AG08395 (cell line): ENCODE measurements around the gene CYP27A1.

ENCODE experiments used
- DNase-seq: peaks from one replicate; pipeline ENCODE4 v3.0.0; 2012; ENCODE audit warnings: mixed read lengths, low spot score

CYP27A1 gene

GRCh38 chr2:218811382-218811781 is 29.4 kb downstream of the CYP27A1 start:
- no peak for DNase-seq

GRCh38 chr2:218812096-218812815 is 30.3 kb downstream of the CYP27A1 start:
- no peak for DNase-seq

DNA sequence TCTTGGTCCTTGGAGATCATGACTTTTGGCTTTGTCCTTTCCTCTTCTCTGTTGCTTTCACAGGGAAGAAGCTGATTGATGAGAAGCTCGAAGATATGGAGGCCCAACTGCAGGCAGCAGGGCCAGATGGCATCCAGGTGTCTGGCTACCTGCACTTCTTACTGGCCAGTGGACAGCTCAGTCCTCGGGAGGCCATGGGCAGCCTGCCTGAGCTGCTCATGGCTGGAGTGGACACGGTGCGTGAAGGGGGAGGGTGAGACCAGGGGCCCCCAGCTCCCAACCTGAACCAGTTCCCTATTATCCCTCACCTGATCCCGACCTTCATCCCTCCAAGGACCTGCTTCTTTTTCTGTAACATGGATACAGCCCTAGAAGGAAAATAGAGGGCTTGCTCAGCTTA is 30.9 kb downstream of the CYP27A1 start:
- DNase-seq = no peak

DNA sequence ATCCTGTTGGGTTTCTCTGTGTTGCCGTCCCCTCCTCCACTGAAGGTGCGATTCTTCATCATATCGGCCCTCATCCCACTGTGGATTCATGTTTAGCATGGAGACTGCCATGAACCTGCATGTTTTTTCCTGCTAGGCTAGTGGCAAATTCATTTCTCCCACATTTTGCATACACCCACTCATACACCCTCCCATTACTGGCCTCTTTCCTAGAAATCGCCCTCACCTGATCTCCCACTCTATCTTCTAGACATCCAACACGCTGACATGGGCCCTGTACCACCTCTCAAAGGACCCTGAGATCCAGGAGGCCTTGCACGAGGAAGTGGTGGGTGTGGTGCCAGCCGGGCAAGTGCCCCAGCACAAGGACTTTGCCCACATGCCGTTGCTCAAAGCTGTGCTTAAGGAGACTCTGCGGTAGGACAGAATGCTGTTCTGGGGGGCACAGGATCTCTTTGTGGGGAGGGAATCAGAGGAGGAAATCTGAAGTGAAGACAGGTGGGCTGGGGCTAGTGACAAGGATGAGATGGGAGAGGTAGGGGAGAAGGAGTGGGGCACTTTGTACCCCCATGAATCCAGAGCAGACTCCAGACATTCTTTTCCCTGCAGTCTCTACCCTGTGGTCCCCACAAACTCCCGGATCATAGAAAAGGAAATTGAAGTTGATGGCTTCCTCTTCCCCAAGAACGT is 32.0 kb downstream of the CYP27A1 start:
- DNase-seq = no peak

GRCh38 chr2:218814540-218815243 is 32.7 kb downstream of the CYP27A1 start:
- no peak for DNase-seq

- DNase-seq = no peak
Observed at GRCh38 chr2:218815244-218815637, 33.3 kb downstream of the CYP27A1 start.

- DNase-seq = no peak
Observed at GRCh38 chr2:218815649-218816048, 33.7 kb downstream of the CYP27A1 start.

- DNase-seq = no peak
Observed at GRCh38 chr2:218816561-218817011, 34.6 kb downstream of the CYP27A1 start.

DNA sequence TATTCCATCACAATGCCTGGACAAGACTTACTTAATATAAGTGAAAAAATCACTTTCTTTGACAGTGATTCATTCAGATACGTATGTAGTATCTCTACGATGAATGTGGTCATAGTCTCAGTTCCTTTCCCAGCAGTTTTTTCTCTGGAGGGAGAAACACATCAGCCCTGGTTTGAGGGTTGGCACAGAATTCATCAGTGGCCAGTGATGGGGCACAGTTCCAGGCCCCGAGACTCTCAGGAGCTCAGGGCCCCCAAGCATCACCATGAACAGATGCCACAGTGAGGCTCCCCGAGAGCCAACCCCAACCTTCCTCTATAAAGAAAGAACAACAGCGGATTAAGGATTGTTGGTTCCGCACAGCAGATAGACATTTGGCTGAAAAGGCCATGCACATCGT is 37.1 kb downstream of the CYP27A1 start:
- DNase-seq = no peak

DNA sequence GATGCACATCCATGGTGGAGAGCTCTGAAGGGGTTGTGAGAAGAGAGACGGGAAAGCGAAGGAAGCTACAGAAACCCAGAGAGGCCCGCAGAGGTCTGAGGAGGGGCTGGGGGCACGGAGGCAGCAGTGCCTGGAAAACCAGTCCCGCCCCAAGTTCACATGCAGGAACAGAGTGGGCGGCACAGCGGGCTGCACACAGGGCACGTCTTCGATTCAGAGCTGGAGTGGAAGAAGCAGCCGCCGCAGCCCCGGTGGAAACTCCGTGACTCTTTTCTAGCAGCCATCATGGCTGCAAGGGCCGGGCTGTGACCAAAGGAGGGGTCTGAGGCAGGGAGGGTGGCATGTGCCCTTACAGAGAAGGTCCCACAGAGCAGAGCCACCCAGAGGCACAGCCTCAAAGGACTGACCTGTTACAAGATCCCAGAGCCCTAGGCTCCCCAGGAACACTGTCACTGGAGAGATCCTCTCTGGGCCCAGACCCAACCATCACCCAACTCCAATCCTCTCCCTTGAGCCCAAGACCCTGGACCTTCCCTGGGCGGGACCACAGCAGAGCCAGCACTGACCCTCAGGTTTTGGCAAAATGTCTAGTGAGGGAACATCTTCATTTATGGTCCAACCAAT is 38.9 kb downstream of the CYP27A1 start:
- no peak for DNase-seq

DNA sequence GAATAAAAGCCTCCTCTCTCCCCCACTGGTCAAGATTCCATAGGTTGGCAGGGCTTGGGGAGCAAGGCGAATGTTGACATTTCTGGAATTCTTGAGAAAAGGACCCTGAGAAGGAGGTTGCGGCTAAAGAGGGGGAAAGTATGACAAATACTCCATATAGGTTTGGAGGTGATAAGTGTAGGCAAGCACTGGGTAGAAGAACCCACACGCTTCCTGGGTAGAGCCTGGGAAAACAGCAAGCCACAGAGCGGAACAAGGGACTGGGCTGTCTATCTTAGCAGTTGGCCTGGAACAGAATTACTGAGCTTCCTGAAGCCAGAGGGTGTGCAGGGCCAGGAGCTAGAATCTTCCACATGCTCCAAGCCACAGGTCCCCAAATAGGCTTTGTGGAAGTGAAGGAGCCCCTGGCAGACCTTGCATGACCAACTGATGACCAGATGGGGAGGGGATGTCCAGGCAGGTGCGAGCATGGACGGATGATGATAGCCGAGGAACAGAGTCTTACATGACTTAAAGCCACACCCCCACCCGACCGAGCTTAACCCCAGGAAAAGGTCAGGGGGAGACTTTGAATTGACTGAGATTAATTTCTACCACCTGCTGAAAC is 39.8 kb downstream of the CYP27A1 start:
- DNase-seq = no peak

GRCh38 chr2:218822622-218823021 is 40.7 kb downstream of the CYP27A1 start:
- no peak for DNase-seq

DNA sequence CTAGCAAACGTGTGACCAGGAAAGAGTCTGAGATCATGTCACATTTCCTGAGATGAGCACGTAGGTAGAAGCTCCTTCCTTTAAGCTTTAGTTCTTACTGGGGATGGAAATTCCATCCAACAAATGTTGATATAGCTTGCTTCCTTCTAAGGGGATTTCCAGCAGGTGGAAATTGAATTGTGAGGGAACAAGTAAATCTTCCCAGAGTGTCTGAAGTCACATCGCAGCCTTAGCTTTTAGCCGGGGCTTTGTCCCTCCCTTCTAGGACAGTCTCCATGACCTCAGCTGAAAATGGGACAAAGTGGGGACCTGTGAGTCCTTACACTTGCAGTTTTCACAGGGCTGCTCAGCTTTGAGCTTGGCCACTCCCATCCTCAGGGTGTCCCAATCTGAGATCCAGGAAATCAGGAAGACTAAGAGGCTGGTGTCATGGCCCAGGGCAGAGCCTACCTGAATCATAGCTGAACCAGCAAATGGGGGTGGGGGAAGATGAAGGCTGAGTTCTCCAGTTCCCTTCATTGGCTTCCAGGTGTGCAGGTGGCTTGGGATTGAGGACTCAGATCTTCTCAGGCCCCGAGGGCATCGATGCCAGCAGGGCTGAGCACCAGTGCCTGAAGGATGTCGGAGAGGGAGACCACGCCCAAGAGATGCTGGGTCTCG is 41.4 kb downstream of the CYP27A1 start:
- DNase-seq = no peak

GRCh38 chr2:218824004-218824403 is 42.1 kb downstream of the CYP27A1 start:
- DNase-seq = no peak

DNA sequence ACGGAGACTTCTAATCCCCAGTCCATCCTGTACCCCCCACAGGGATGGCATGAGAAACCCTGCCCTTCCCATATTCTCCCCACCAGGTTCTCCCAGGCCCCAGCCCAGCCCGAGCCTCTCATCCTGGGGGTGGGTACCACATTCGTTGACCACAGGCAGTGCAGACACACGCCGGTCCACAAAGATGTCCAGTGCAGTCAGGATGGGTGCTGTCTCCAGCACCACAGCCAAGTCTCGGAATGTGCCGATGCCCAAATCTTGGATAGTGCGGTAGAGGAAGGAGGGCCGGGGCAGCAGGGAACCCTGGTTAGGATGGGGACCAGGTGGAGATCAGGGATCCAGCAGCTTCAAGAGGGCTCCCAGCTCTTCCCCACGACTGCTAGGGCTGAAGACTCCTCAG is 44.8 kb downstream of the CYP27A1 start:
- DNase-seq = no peak

- no peak for DNase-seq
Observed at GRCh38 chr2:218827701-218828476, 45.9 kb downstream of the CYP27A1 start.

- DNase-seq = no peak
Observed at GRCh38 chr2:218828477-218828778, 46.5 kb downstream of the CYP27A1 start.

- no peak for DNase-seq
Observed at GRCh38 chr2:218829868-218830451, 48.0 kb downstream of the CYP27A1 start.

DNA sequence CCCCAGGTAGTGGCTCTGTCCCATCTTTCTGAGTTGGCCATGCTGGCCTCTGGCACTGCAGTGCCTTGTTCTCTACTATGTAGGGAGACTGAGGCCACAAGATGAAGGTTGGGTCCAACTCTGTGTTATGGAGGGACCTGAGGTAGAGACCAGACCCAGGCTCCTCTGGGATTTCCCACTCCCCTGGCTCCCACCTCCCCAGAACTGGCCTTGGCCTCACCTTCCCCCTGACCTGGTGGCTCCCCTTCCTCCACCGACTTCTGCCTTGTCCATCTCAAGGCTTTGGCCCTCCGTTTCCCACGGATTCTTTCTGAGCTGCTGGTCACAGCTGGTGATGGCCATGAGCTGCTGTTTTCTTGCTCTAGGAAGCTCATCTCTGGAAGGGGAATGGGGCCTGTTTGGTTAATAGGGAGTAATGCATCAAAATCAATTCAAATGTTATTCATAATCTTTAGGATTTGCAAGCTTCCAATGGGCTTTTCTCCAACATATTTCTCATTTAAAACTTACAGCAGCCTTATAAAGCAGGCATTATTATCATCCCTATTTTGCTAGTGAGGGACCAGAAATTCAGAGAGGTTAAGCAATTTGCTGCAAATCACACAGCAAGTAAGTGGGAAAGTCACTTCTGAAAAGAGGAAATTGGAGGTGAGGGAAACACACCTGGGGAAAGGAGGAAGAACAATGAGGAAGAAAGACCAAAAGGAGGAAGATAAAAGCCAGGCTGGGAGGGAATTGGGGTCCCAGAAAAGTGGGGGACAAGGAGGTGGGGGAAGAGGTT is 48.8 kb downstream of the CYP27A1 start:
- DNase-seq = no peak
